ENCODE results near the gene SMCHD1.

DNA sequence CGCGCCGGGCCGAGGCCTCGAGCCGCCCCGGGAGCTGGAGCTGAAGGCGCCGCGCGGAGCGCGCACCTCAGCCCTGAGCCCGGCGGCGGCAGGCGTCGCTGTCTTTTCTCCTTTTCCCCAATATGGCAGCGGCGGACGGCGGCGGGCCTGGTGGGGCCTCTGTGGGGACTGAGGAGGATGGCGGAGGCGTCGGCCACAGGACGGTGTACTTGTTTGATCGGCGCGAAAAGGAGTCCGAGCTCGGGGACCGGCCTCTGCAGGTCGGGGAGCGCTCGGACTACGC is 369 bp downstream of the SMCHD1 start:
- TF ChIP-seq, protein P1, sequence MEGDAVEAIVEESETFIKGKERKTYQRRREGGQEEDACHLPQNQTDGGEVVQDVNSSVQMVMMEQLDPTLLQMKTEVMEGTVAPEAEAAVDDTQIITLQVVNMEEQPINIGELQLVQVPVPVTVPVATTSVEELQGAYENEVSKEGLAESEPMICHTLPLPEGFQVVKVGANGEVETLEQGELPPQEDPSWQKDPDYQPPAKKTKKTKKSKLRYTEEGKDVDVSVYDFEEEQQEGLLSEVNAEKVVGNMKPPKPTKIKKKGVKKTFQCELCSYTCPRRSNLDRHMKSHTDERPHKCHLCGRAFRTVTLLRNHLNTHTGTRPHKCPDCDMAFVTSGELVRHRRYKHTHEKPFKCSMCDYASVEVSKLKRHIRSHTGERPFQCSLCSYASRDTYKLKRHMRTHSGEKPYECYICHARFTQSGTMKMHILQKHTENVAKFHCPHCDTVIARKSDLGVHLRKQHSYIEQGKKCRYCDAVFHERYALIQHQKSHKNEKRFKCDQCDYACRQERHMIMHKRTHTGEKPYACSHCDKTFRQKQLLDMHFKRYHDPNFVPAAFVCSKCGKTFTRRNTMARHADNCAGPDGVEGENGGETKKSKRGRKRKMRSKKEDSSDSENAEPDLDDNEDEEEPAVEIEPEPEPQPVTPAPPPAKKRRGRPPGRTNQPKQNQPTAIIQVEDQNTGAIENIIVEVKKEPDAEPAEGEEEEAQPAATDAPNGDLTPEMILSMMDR (IDR thresholded peaks at IDR 0.05 in 2 of 3, conservative IDR thresholded peaks at IDR 0.05 in 1 of 3; ENCODE audit: control insufficient read depth in 2 of 3, extremely low read depth in 1 of 3, insufficient read depth in 1 of 3, low read depth in 3 of 3, low read length in 3 of 3), result 0 out of 6 replicates have a peak, but pooled peaks of 1 of the 3 experiments have one; percentile 2
- TF ChIP-seq POLR2AphosphoS5 (IDR thresholded peaks at IDR 0.05; ENCODE audit: low read length), result no peak
- no peak for TF ChIP-seq SIN3A (IDR thresholded peaks at IDR 0.05; ENCODE audit: low read depth, low read length)
- no peak for TF ChIP-seq EP300 (IDR thresholded peaks at IDR 0.05; ENCODE audit: borderline replicate concordance in 1 of 2, control insufficient read depth in 1 of 2, low read depth in 2 of 2, low read length in 2 of 2)
- TF ChIP-seq, protein P2, sequence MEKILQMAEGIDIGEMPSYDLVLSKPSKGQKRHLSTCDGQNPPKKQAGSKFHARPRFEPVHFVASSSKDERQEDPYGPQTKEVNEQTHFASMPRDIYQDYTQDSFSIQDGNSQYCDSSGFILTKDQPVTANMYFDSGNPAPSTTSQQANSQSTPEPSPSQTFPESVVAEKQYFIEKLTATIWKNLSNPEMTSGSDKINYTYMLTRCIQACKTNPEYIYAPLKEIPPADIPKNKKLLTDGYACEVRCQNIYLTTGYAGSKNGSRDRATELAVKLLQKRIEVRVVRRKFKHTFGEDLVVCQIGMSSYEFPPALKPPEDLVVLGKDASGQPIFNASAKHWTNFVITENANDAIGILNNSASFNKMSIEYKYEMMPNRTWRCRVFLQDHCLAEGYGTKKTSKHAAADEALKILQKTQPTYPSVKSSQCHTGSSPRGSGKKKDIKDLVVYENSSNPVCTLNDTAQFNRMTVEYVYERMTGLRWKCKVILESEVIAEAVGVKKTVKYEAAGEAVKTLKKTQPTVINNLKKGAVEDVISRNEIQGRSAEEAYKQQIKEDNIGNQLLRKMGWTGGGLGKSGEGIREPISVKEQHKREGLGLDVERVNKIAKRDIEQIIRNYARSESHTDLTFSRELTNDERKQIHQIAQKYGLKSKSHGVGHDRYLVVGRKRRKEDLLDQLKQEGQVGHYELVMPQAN (conservative IDR thresholded peaks at IDR 0.05), result peak; percentile 94
- TF ChIP-seq, protein P3, sequence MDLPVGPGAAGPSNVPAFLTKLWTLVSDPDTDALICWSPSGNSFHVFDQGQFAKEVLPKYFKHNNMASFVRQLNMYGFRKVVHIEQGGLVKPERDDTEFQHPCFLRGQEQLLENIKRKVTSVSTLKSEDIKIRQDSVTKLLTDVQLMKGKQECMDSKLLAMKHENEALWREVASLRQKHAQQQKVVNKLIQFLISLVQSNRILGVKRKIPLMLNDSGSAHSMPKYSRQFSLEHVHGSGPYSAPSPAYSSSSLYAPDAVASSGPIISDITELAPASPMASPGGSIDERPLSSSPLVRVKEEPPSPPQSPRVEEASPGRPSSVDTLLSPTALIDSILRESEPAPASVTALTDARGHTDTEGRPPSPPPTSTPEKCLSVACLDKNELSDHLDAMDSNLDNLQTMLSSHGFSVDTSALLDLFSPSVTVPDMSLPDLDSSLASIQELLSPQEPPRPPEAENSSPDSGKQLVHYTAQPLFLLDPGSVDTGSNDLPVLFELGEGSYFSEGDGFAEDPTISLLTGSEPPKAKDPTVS (IDR thresholded peaks at IDR 0.05; ENCODE audit: low read depth, low read length), result no peak
- no peak for TF ChIP-seq HDAC2 (IDR thresholded peaks at IDR 0.05)
- no peak for TF ChIP-seq SREBF1 (IDR thresholded peaks at IDR 0.05; ENCODE audit: low read length)
